G401 (cell line): ENCODE measurements around the gene CKLF. TPM values are rescaled to one million over a fixed set of nuclear protein-coding genes. Genes with fewer than 3 reads are reported as not detected.

Experiments used
- DNase-seq: peaks from one replicate; pipeline ENCODE4 v3.0.0-alpha.2; 2015; ENCODE audit warnings: low spot score
- in situ Hi-C: cut with HindIII; loops from 2 replicates; pipeline ENCODE4 v1.10.0; 2016; ENCODE audit warnings: low sequenced_read_pairs, mixed read lengths
- total RNA-seq: library from RNA; depleted of rRNA; stranded (reverse); fragments of >200 nt; shearing (Covaris generic); gene quantifications from 2 replicates; pipeline ENCODE4 v1.2.3, GENCODE V29; 2014

The CKLF gene
- total RNA-seq, 1 experiment from 2014 or later = 134 TPM

DNA sequence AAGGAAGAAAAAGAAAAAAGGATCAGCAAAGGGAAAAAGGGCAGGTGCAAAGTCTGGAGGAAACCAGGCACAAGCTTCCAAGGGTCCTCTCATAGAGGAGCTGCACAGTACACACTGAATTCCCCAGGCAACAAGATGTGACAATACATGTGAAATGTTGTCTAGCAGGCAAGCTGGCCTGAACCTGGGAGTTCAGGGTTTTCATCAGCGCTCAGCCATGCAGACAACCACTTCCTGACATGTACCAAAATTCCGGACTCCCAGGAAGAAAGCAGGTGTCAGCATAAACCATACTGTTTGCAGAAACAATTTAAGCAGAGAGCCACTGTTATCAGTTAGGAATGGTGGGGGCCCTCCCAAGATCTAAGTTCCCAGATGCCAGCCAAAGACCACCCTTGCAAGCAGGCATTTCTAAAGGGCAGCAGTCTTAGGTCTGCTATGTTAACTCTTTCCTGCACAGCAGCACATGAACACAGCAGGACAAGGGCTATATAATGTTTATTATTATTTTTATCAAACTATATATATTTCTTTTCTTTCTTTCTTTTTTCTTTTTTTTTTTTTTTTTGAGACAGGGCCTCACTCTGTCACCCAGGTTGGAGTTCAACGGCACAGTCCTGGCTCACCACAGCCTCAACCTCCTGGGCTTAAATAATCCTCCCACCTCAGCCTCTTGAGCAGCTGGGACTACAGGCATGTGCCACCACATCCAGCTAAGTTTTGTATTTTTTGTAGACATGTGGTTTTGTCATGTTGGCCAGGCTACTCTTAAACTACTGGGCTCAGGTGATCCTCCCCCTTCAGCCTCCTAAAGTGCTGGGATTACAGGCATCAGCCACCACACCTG, 12.5 kb upstream of the CKLF start:
- peak; percentile 81 for DNase-seq
- in situ Hi-C loops = no loop called here

DNA sequence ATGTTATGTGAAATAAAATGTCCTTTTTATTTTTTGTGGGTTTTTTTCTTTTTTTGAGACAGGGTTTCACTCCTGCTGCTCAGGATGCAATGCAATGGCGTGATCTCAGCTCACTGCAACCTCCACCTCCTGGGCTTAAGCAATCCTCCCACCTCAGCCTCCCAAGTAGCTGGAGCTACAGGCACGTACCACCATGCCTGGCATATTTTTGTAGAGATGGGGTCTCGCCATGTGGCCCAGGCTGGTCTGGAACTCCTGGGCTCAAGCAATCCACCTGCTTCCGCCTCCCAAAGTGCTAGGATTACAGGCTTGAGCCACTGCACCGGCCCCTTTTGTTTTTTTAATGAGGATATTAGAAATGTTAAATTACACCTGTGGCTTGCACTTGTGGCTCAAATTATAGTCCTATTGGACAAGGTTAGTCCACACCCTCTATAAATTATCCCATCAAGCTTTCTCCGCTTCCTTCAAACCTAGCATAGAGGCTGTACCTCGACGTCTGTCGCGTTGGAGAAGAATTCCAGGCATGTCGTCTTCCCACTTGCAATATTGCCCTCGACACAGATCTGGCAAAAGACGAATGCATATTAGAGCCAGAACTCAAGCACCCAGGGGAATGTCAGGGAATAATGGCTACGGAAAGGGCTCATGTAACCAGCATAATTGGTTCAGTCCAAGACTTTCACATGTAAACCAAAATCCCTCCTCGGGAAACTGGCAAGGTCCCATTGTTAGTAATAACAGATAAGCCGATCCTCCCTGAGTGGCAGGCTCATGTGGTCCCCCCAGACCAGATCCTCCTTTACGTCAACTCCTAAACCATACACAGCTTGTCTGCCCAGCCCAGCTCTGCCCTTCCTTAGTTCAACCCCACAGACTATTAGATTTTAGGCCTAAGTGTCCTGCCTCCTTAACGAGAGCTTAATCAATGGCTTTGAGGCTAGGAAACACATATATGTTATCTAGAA, 10.7 kb upstream of the CKLF start:
- in situ Hi-C loops = no loop called here
- DNase-seq = no peak

DNA sequence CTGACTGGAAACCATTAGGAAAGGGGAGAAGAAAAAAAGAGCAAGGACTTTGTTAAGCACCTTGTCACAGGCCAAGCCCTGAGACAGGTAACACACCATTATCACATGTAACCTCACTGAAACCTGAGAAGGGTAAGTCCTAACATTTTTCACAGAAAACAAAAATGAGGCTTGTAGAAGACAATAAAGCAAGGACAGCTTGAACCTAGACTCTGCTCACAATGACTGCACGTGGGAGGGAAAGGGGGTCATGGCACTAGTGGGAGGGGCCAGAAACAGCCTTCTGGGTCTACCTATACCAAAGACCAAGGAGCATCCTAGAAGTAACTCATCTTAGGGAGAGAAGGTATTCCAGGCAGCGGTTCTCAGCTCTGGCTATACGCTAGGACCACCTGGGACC, 10.0 kb upstream of the CKLF start:
- in situ Hi-C loops = no loop called here
- no peak for DNase-seq

DNA sequence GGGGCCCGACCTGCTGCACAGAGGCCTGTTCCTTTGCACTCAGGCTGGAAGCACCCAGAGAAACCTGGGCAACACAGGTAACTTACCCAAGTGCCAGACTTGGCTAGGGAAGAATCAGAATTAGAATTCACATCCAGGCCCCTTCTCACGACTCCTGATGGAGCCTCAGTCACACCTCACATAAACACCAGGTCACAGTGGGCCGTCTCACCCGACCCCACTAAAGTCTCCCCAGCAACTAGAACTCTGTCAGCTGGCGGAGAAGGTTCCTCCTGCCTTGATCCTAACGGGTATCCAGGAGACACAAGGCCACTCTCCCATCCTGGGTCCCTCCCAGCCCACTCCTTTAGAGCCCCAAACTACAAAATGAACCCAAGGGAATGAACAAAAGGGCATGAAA, 8.8 kb upstream of the CKLF start:
- no peak for DNase-seq
- in situ Hi-C loops = no loop called here

DNA sequence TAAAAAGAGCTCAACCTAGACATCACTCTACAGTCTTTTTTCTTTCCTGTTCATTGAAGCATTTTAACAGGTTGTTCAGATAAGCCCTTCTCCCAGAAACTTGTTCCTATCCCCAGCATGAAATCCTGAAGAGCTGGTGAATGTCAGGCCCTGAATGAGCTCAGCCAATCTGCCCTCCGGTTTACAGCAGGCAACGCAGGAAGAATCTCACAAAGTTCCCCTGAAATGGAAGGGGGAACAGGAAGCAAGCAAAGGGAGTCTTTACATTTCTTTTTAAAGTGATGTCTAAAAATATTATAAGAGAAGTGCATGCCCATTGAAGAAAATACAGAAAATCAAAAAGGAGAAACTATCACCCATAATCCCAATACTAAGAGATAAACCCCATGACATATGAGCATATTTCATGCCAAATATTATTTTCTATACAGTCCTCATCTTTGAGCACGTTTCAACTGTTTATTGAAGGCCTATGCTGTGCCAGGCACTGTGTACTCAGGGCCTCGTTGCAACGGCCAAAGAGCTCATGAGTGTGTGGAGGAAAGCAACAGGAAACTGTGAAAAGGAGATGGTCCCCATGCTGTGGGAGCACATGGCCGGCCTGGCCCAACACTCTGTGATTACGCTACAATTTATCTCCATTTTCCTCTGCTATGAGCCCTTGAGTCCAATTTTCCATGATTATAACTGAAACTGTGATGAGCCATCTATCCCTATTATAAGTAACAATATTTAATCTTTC, 8.2 kb upstream of the CKLF start:
- in situ Hi-C loops = no loop called here

DNA sequence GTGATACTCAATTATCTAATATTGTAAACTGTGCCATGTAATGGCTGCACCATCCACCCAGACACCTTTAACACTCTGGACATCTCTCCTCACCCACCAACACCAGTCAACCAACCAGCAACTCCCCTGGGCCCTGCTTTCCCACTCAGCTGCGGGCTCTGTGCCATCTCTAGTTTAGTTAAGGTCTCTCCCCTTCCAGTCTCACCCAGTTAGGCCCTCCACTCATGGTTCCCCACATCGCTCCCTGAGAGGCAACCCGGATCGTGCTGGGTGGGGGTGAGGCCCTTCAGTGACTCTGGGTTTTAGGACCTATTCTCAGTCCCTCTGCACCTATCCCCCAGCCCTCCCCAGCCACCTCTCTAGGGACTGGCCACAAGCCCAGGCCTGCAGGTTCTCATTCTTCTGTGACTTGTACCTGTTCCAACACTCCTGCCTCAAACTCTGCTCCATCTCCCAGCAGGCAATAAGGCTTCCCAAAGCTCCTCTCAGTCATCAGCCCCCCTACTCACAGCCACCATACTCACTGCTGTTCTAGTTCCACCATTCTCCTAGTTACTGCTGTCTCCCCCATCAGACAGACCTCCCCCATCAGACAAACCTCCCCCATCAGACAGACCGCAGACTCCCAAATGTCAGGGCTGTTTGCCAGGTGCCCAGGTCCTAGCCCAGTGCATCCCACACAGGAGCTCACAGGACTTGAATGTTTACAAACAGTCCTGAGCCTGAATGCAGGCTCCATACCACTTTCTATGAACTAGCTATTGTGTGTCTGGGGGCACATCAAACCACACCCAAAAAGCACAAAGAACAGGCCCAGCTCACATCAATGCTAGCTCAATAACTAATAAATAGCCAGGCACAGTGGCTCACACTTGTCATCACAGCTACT, 5.0 kb upstream of the CKLF start:
- in situ Hi-C loops = no loop called here
- no peak for DNase-seq

More for the DNA sequence above, 8.2 kb upstream of the CKLF start:
- DNase-seq = peak; percentile 26

DNA sequence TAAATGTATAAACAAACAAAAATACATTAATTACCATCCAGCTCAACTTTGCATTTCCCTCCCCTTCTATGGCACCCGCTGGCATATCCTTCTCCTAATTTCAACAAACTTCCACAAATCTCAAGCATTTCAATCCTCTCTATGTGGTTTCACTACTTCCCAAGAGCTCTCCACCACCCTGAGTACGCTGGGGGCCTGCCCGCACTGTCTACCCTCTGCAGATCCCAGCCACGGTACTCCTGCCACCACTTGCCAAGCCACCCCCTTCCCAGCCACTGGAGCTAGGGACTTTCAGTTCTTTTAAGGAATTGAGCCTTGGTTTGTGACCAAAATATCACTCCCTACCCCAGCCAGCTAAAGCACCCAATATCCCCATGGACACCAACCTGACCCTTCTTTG, 4.3 kb upstream of the CKLF start:
- DNase-seq = no peak
- in situ Hi-C loops = no loop called here

DNA sequence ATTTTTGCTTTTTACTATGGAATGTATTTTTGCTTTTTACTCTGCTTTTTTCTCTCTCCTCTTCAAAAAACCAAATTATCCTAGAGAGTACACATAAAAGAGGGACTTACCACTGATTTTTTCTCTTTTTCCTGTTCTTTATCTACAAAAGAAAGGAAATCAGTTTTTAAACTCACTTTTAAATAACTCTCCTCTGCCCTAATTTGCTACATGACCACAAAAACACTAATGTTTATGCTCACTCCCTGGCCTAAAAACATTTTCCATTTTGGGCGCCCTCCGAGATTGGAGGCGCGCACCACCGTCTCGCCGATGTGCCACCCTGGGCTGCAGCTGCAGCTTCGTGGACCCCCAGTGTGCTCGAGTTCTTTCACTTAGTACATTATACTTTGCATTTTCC, 3.5 kb upstream of the CKLF start:
- in situ Hi-C loops = no loop called here
- DNase-seq = no peak

DNA sequence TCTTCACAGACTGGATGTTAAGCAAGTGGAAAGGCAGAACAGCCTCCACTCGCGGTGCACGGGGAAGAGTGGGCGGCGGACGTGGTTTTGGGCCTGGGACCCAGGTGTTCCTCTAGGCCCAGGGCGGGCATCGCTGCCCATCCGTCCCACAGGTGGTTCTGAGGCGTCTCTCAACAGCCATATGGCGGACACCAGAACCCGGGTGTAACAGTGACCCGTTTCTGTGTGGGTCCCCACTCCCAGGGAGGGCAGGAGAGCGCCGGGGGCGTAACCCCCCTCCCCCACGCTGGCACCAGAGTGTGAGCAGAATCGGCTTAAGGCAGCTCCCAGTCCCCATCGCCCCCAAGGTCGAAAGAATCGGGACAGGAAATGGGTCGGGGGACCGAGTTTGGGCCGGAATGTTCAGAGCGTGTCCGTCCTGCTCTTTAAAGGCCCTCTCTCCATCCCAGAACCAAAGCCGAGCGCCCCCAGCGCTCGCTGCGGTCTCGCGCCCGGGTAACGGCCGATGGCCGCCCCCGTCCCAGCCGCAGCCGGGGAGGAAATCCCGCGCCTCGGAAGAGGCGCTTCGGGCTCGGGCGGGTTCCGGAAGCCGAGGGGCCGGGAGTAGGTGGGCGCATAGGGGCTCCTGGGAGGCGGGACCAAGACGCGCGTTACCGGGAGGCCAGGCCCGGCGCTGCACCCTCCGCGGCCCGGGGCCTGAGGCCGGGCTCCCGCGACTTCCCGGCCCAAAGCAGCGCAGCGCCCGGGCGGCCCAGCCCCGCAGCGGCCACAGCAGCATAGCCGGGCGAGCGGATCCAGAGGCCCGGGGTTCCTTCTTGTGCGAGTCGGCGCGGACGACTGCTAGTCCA, 2.9 kb upstream of the CKLF start, which contains the start of gene TK2:
Gene TK2, minus strand, starts transcription at position 839 of the 848 bp plus-strand sequence. Its CDS starts 61 bp downstream, at position 778.
- DNase-seq = peak; percentile 52
- in situ Hi-C loops = no loop called here

DNA sequence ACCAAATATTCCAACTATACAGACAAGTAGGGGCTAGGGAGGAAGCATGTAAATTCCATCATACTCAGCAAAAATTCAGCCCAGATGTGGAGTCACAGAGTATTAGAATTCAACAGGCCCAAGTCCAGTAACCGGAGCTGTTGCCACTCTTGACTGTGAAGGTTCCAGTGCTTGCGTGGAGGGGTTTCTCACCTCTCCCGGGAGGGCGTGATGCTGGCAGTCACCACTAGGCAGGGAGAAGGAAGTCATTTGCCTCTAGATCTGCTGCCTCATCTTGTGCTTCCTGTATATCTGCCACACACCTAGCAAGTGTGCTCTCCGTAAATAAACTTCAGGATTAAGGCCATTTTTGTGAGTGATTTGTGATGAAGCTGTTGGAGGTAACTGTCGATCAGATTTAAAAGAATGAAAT, 1.0 kb upstream of the CKLF start:
- DNase-seq = peak; percentile 24
- in situ Hi-C loops = no loop called here

DNA sequence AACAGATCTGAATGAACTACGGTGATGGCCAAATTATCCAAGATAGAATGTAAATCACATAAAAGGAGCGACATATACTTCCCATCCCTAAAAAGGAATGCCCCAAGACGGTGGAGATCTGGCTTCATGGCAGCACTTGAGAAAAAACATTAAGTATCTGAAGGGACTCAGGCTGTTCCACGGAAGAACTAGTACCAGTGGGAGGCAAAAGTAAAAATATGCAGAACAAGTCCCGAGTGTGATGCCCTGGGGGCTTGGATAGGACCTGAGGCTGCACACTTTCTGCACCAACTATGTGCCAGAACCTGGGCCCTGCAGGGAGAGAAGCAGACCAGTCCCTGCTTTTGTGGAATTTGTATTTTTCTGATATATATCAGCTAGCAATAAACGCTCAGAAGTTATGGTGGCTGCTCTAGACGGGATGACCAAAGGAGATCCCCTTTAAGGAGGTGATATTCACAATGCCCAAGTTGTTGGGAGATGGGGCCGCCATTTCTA, 539 bp upstream of the CKLF start:
- in situ Hi-C loops = no loop called here
- no peak for DNase-seq

DNA sequence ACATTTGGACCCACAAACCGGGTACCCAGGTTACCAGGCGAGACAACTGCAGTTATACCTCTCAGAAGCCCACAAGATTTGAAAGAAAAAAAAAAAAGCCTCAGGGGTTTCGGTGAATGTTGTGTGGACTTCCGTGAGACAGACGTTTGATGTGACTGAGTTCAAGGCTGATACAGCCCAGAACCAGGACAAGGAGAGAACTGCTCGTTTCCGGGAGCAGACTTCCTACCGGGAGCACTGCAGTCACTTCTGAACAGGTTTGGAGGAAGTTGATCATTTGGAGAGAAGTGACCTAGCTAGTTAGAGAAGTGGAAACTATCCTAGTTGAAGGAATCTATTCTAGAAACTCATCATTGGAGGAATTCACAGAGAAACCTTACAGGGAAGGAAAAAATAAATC, 847 bp downstream of the CKLF start:
- no peak for DNase-seq
- in situ Hi-C loops = no loop called here

DNA sequence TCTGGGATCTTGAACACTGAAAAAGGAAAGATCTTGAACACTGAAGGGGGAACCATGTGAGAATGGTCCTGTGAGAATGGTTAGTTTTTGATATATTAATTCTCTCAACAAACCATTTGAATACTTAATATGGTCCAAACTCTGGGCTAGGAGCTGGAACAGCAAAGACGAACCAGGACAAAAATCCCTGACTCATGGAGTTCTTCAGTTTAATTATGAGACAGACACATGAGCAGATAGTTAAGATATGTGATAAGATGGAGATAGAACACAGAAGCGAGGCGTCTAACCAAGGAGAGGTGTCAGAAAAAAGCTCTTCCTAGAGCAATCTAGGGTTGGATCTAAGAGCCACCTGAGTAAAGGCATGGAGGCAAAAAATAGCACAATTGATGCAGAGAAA, 1.6 kb downstream of the CKLF start:
- DNase-seq = no peak
- in situ Hi-C loops = no loop called here

DNA sequence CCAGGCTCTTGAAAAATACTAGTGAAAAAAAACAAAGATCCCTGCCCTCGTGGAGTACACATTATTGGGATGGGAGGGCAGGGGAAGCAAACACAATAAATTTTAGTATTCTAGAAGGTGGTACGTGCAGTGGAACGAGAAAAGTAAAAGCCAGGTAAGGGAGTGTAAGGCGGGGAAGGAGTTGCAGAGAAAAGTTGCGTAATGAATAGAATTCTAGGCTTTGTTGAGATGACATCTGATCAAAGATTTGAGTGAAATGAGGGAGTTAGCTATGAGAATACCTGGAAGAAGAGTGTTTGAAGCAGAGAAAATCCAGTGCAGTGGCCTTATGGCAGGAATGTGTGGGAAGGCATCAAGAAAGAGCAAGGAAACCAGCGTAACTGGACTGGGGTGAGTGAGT, 2.1 kb downstream of the CKLF start:
- in situ Hi-C loops = no loop called here
- no peak for DNase-seq

DNA sequence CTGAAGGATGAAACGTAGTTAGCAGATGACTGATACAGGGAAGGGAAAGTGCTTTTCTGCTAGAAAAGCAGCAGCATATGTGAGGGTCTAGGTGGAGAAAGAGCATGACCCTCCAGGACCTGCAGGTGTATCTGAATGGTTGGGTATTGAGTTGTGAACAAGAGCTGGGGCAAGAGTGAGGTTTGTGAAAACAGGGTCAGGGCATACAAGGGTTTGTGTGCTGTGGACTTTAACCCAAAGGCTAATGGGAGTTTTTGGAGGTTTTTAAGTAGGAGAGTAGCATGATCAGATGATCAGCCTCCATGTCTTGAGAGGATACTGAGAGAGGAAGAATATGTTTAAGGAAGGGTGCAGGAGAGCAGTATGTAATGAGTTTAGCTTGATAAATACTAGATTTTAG, 7.7 kb downstream of the CKLF start:
- no peak for DNase-seq
- in situ Hi-C loops = no loop called here

DNA sequence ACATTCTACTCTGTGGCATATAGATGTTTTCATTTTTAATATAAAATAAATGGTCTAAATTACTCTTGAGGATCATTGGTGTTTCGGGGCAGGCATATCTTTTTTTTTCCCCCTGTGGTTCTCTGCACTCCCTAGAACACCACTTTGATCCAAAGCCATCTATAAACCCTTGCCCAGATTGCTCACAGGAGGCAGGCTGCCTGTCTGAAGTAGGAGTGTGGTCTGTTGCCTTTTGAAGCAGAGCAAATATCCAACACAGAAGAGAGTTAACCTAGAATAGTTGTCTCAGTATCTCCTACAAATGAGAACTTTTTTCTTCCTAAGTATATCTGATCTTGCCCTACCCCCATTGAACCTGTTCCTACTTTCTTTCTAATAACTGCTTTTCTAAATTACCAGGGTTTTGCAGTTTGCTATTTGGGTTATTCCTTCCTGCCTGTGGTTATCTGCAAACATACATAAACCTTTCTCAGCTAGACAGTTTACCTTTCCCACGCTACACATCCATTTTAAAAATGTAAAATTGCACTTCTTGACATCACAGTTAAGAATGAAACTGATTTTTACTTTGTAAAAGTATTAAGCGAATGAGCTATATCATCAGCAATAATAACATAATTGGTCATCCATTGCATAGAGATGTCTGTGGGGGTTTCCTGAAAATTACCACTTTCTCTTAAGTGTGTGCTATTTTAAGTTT, 9.2 kb downstream of the CKLF start:
- no peak for DNase-seq
- in situ Hi-C loops = no loop called here

DNA sequence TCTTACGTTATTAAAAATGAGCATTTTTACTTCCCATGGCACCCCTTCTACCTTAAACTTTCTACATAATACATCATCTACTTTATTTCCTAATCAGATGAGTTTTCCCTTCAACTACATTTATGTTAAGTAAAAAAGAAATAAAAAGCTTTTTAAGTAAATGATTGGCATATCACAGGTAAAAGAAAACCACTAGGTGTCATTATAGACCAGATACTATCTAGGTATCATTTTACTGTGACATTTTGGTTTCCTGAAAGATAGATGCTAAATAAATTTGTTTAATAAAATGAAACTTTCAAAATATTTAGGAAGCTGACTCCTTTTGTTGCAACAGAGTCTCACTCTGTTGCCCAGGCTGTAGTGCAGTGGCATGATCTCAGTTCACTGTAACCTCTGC, 10.0 kb downstream of the CKLF start:
- in situ Hi-C loops = no loop called here
- no peak for DNase-seq
